Measurements from ENCODE around the gene PCDHGA1.

The PCDHGA1 gene

GRCh38 chr5:141495453-141495811 lies 165.1 kb downstream of the PCDHGA1 start:
- H3K4me3 ChIP-seq (ENCODE audit: low read length), result no peak overlapping the region
- no peak overlapping the region for H2BK15ac ChIP-seq (replicated peaks; ENCODE audit: low read depth)
- no peak overlapping the region for H3K23ac ChIP-seq (ENCODE audit: low read length)
- peak overlapping the region; percentile 15 for H2AK5ac ChIP-seq (ENCODE audit: low read length)
- H3K4ac ChIP-seq (ENCODE audit: low read depth, low read length), result no peak overlapping the region
- no peaks in the 10 kb centered on the region for H3K79me1 ChIP-seq (ENCODE audit: low read length)
- peak overlapping the region; percentile 44 for H2BK5ac ChIP-seq (ENCODE audit: low read length)
- H3K27me3 ChIP-seq (ENCODE audit: insufficient read depth, low read length, poor library complexity), result no peaks in the 10 kb centered on the region
- no CpG with 5 or more reads among the region's 8 CpGs for WGBS (ENCODE audit: extremely low coverage, insufficient coverage, low lambda C conversion rate)
- peak overlapping the region; percentile 72 for H3K27ac ChIP-seq (ENCODE audit: low read depth, low read length)
- peak; percentile 50 for DNase-seq
- peak overlapping the region; percentile 6 for H3K18ac ChIP-seq (ENCODE audit: low read length)
- H3K56ac ChIP-seq (ENCODE audit: low read length), result peak overlapping the region; percentile 78
- H2BK120ac ChIP-seq (ENCODE audit: low read depth, low read length), result no peak overlapping the region
- H3K36me3 ChIP-seq (ENCODE audit: control insufficient read depth, insufficient read depth, low read length), result no peaks in the 10 kb centered on the region
- peaks cover 12% of the 10 kb centered on the region for H3K4me1 ChIP-seq (ENCODE audit: control insufficient read depth, low read depth, low read length)
- peak overlapping the region; percentile 38 for H3K9ac ChIP-seq (ENCODE audit: low read length)
- H4K5ac ChIP-seq (ENCODE audit: low read length), result no peak overlapping the region
- H3K4me2 ChIP-seq (ENCODE audit: low read length), result peak overlapping the region; percentile 9
- H3K79me2 ChIP-seq (ENCODE audit: control insufficient read depth, insufficient read depth, low read length), result no peaks in the 10 kb centered on the region
- no peak overlapping the region for H4K8ac ChIP-seq (ENCODE audit: low read depth, low read length)

GRCh38 chr5:141496038-141496437 lies 165.7 kb downstream of the PCDHGA1 start:
- Histone ChIP-seq H4K8ac (ENCODE audit: low read depth, low read length) (no peak overlapping the region), H3K27ac (ENCODE audit: low read depth, low read length) (peak overlapping the region; percentile 84), H3K4me3 (ENCODE audit: low read length) (no peak overlapping the region), H3K79me1 (ENCODE audit: low read length) (no peaks in the 10 kb centered on the region), H3K4ac (ENCODE audit: low read depth, low read length) (no peak overlapping the region), H3K79me2 (ENCODE audit: control insufficient read depth, insufficient read depth, low read length) (no peaks in the 10 kb centered on the region), H3K27me3 (ENCODE audit: insufficient read depth, low read length, poor library complexity) (no peaks in the 10 kb centered on the region), H3K56ac (ENCODE audit: low read length) (peak overlapping the region; percentile 78), H2BK15ac (replicated peaks; ENCODE audit: low read depth) (no peak overlapping the region), H3K36me3 (ENCODE audit: control insufficient read depth, insufficient read depth, low read length) (no peaks in the 10 kb centered on the region), H3K4me2 (ENCODE audit: low read length) (no peak overlapping the region), H3K18ac (ENCODE audit: low read length) (peak overlapping the region; percentile 85), H2BK120ac (ENCODE audit: low read depth, low read length) (no peak overlapping the region), H2AK5ac (ENCODE audit: low read length) (peak overlapping the region; percentile 69), H2BK5ac (ENCODE audit: low read length) (no peak overlapping the region), H4K5ac (ENCODE audit: low read length) (no peak overlapping the region), H3K23ac (ENCODE audit: low read length) (peak overlapping the region; percentile 33), H3K4me1 (ENCODE audit: control insufficient read depth, low read depth, low read length) (peaks cover 12% of the 10 kb centered on the region), H3K9ac (ENCODE audit: low read length) (peak overlapping the region; percentile 33)
- peak; percentile 90 for DNase-seq
- WGBS (ENCODE audit: extremely low coverage, insufficient coverage, low lambda C conversion rate), result no CpG with 5 or more reads among the region's 4 CpGs

GRCh38 chr5:141501761-141502160 lies 171.4 kb downstream of the PCDHGA1 start:
- Histone ChIP-seq H3K79me1 (ENCODE audit: low read length) (no peaks in the 10 kb centered on the region), H4K8ac (ENCODE audit: low read depth, low read length) (no peak overlapping the region), H2AK5ac (ENCODE audit: low read length) (no peak overlapping the region), H3K4ac (ENCODE audit: low read depth, low read length) (no peak overlapping the region), H3K27ac (ENCODE audit: low read depth, low read length) (no peak overlapping the region), H3K9ac (ENCODE audit: low read length) (no peak overlapping the region), H4K5ac (ENCODE audit: low read length) (no peak overlapping the region), H3K23ac (ENCODE audit: low read length) (no peak overlapping the region), H3K4me1 (ENCODE audit: control insufficient read depth, low read depth, low read length) (no peaks in the 10 kb centered on the region), H3K79me2 (ENCODE audit: control insufficient read depth, insufficient read depth, low read length) (no peaks in the 10 kb centered on the region), H2BK120ac (ENCODE audit: low read depth, low read length) (no peak overlapping the region), H3K18ac (ENCODE audit: low read length) (no peak overlapping the region), H3K56ac (ENCODE audit: low read length) (no peak overlapping the region), H3K4me2 (ENCODE audit: low read length) (no peak overlapping the region), H3K27me3 (ENCODE audit: insufficient read depth, low read length, poor library complexity) (no peaks in the 10 kb centered on the region), H2BK5ac (ENCODE audit: low read length) (no peak overlapping the region), H2BK15ac (replicated peaks; ENCODE audit: low read depth) (no peak overlapping the region), H3K36me3 (ENCODE audit: control insufficient read depth, insufficient read depth, low read length) (no peaks in the 10 kb centered on the region), H3K4me3 (ENCODE audit: low read length) (no peak overlapping the region)
- WGBS (ENCODE audit: extremely low coverage, insufficient coverage, low lambda C conversion rate), result no CpG with 5 or more reads among the region's 7 CpGs
- no peak for DNase-seq

GRCh38 chr5:141503681-141504080 lies 173.4 kb downstream of the PCDHGA1 start:
- H3K4ac ChIP-seq (ENCODE audit: low read depth, low read length), result no peak overlapping the region
- H4K8ac ChIP-seq (ENCODE audit: low read depth, low read length), result no peak overlapping the region
- H2BK5ac ChIP-seq (ENCODE audit: low read length), result no peak overlapping the region
- no peak overlapping the region for H3K4me3 ChIP-seq (ENCODE audit: low read length)
- no peak overlapping the region for H3K9ac ChIP-seq (ENCODE audit: low read length)
- no peaks in the 10 kb centered on the region for H3K36me3 ChIP-seq (ENCODE audit: control insufficient read depth, insufficient read depth, low read length)
- no CpG with 5 or more reads among the region's 2 CpGs for WGBS (ENCODE audit: extremely low coverage, insufficient coverage, low lambda C conversion rate)
- H2AK5ac ChIP-seq (ENCODE audit: low read length), result no peak overlapping the region
- H3K56ac ChIP-seq (ENCODE audit: low read length), result no peak overlapping the region
- H3K4me2 ChIP-seq (ENCODE audit: low read length), result no peak overlapping the region
- H3K27ac ChIP-seq (ENCODE audit: low read depth, low read length), result no peak overlapping the region
- peaks cover 6% of the 10 kb centered on the region for H3K4me1 ChIP-seq (ENCODE audit: control insufficient read depth, low read depth, low read length)
- no peak for DNase-seq
- H3K79me2 ChIP-seq (ENCODE audit: control insufficient read depth, insufficient read depth, low read length), result no peaks in the 10 kb centered on the region
- H3K79me1 ChIP-seq (ENCODE audit: low read length), result no peaks in the 10 kb centered on the region
- H3K27me3 ChIP-seq (ENCODE audit: insufficient read depth, low read length, poor library complexity), result no peaks in the 10 kb centered on the region
- no peak overlapping the region for H2BK15ac ChIP-seq (replicated peaks; ENCODE audit: low read depth)
- no peak overlapping the region for H2BK120ac ChIP-seq (ENCODE audit: low read depth, low read length)
- H4K5ac ChIP-seq (ENCODE audit: low read length), result no peak overlapping the region
- no peak overlapping the region for H3K23ac ChIP-seq (ENCODE audit: low read length)
- no peak overlapping the region for H3K18ac ChIP-seq (ENCODE audit: low read length)

- WGBS (ENCODE audit: extremely low coverage, insufficient coverage, low lambda C conversion rate), result no CpG with 5 or more reads among the region's 4 CpGs
- H3K27ac ChIP-seq (ENCODE audit: low read depth, low read length), result no peak overlapping the region
Measured at GRCh38 chr5:141504216-141504615, 173.9 kb downstream of the PCDHGA1 start.

GRCh38 chr5:141506381-141507155 lies 176.3 kb downstream of the PCDHGA1 start:
- Histone ChIP-seq H2BK5ac (ENCODE audit: low read length) (no peak overlapping the region), H3K9ac (ENCODE audit: low read length) (no peak overlapping the region), H2AK5ac (ENCODE audit: low read length) (no peak overlapping the region), H4K8ac (ENCODE audit: low read depth, low read length) (no peak overlapping the region), H4K5ac (ENCODE audit: low read length) (no peak overlapping the region), H3K27ac (ENCODE audit: low read depth, low read length) (no peak overlapping the region), H2BK15ac (replicated peaks; ENCODE audit: low read depth) (no peak overlapping the region), H3K4me3 (ENCODE audit: low read length) (no peak overlapping the region), H3K27me3 (ENCODE audit: insufficient read depth, low read length, poor library complexity) (no peaks in the 10 kb centered on the region), H3K79me1 (ENCODE audit: low read length) (no peaks in the 10 kb centered on the region), H3K4ac (ENCODE audit: low read depth, low read length) (no peak overlapping the region), H2BK120ac (ENCODE audit: low read depth, low read length) (no peak overlapping the region), H3K56ac (ENCODE audit: low read length) (no peak overlapping the region), H3K23ac (ENCODE audit: low read length) (no peak overlapping the region), H3K4me2 (ENCODE audit: low read length) (no peak overlapping the region), H3K4me1 (ENCODE audit: control insufficient read depth, low read depth, low read length) (peaks cover 10% of the 10 kb centered on the region), H3K18ac (ENCODE audit: low read length) (no peak overlapping the region), H3K79me2 (ENCODE audit: control insufficient read depth, insufficient read depth, low read length) (no peaks in the 10 kb centered on the region), H3K36me3 (ENCODE audit: control insufficient read depth, insufficient read depth, low read length) (no peaks in the 10 kb centered on the region)
- WGBS (ENCODE audit: extremely low coverage, insufficient coverage, low lambda C conversion rate), result no CpG with 5 or more reads among the region's 8 CpGs
- DNase-seq, result no peak

More at GRCh38 chr5:141504216-141504615, 173.9 kb downstream of the PCDHGA1 start:
- Histone ChIP-seq H3K79me2 (ENCODE audit: control insufficient read depth, insufficient read depth, low read length) (no peaks in the 10 kb centered on the region), H3K27me3 (ENCODE audit: insufficient read depth, low read length, poor library complexity) (no peaks in the 10 kb centered on the region), H3K4me3 (ENCODE audit: low read length) (no peak overlapping the region), H3K4ac (ENCODE audit: low read depth, low read length) (no peak overlapping the region), H3K18ac (ENCODE audit: low read length) (no peak overlapping the region), H2BK5ac (ENCODE audit: low read length) (no peak overlapping the region), H2BK15ac (replicated peaks; ENCODE audit: low read depth) (no peak overlapping the region), H3K23ac (ENCODE audit: low read length) (no peak overlapping the region), H4K5ac (ENCODE audit: low read length) (no peak overlapping the region), H2AK5ac (ENCODE audit: low read length) (no peak overlapping the region), H3K4me1 (ENCODE audit: control insufficient read depth, low read depth, low read length) (peaks cover 8% of the 10 kb centered on the region), H4K8ac (ENCODE audit: low read depth, low read length) (no peak overlapping the region), H3K9ac (ENCODE audit: low read length) (no peak overlapping the region), H3K56ac (ENCODE audit: low read length) (no peak overlapping the region), H3K4me2 (ENCODE audit: low read length) (no peak overlapping the region), H3K36me3 (ENCODE audit: control insufficient read depth, insufficient read depth, low read length) (no peaks in the 10 kb centered on the region), H2BK120ac (ENCODE audit: low read depth, low read length) (no peak overlapping the region), H3K79me1 (ENCODE audit: low read length) (no peaks in the 10 kb centered on the region)
- no peak for DNase-seq
